Skeletal muscle cell (primary cell): ENCODE results near the gene ATG5.

Experiments
- DNase-seq: peaks from one replicate; pipeline ENCODE4 v3.0.0-alpha.2; 2010; ENCODE audit warnings: low read depth
- H3K4me3 ChIP-seq: 2 replicates; pipeline ENCODE4 v1.5.1; 2011; ENCODE audit warnings: low read depth, mild to moderate bottlenecking, control low read depth, low read length, moderate library complexity

ATG5 gene

DNA sequence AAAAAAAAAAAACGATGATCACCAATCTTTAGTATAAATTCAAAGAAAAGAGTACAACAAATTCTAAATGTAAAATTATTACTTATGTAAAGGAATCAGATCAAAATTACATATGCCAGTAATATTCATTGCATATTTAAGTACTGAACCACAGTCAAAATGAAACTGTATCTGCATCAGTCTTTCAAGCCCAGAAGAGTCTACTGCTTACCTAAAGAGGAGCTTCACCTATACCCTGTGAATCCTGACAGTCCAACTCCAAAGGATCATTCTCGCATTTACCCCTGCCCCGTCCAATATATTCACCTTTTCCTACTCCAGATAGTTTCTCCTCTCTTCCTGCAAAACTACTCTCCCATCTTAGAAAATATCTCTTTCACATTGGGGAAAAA, 9.2 kb downstream of the ATG5 start:
- DNase-seq: no peak

DNA sequence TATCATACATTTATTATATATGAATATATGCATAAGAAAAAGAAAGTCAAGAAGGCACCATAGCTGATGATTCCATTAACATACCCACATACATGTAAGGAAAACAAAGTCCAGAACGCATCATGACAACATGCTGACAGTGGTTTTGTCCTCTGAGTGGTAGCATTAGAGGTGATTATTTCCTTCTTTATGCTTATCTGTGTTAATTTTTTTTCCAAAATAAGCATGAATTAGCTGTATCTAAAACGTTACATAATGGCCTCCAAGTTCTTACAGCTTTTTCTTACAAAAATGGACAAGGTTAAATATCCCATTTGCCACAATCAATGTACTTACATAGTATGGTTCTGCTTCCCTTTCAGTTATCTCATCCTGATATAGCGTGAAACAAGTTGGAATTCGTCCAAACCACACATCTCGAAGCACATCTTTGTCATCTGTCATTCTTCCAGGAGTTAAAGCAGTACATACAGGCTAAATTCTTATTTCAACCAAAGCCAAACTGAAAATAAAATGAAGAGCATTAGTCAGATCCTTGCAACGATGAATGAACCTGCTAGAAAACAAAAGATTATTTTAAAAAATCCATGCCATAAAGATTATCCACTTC, 9.7 kb downstream of the ATG5 start:
- DNase-seq: no peak
- H3K4me3 ChIP-seq: no peak overlapping the region

More for the DNA sequence above, 9.2 kb downstream of the ATG5 start:
- no peak overlapping the region for H3K4me3 ChIP-seq

DNA sequence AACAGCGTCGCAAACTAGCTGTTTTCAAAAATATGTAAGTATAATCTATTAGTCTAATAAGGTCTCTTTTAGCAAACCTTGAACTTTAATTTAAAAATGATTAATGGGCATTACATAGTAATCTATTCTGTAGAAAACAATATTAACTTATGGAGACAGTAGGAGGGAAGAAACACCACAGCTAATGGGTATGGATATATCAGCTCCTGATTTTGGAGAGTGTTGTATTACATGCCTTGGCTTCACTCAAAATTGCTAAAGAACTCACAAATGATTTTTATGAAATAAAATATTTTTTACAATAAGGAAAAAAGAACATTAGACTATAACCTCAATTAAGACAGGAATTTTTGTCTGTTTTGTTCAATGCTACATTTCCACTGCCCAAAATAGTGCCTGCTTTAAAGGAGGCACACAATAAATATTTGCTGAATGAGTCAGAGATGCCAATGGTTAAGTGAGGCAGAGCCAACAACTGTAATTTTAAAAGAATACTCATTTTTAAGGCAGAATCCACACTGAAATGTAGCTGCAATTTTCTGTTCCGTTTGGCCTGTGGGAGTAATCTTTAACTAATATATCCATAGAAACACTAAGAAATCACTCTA, 15.7 kb downstream of the ATG5 start:
- no peak for DNase-seq
- H3K4me3 ChIP-seq: no peak overlapping the region

- H3K4me3 ChIP-seq: no peak overlapping the region
- no peak for DNase-seq
These were observed 16.6 kb downstream of the ATG5 start for GRCh38 chr6:106308985-106309384.

DNA sequence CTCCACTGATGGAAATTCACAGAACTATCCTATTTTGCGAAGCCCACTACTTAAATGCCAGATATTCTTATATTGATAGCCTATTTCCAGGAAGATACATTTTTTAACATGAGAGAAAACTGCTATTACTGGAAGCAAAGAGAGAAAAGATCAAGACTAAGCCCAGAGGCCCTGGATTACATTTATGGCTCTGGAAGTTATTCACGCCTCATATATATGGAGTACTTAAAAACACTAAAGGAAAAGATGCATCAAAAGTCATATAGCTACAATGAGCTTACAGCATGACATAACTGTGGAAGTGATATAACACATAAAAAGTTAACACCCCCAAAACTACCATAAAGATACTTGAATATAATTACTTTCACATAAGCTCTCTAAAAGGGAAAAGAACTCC, 19.8 kb downstream of the ATG5 start:
- DNase-seq: no peak
- no peak overlapping the region for H3K4me3 ChIP-seq

- no peak for DNase-seq
- H3K4me3 ChIP-seq: no peak overlapping the region
These were observed 24.6 kb downstream of the ATG5 start for GRCh38 chr6:106300944-106301343.

DNA sequence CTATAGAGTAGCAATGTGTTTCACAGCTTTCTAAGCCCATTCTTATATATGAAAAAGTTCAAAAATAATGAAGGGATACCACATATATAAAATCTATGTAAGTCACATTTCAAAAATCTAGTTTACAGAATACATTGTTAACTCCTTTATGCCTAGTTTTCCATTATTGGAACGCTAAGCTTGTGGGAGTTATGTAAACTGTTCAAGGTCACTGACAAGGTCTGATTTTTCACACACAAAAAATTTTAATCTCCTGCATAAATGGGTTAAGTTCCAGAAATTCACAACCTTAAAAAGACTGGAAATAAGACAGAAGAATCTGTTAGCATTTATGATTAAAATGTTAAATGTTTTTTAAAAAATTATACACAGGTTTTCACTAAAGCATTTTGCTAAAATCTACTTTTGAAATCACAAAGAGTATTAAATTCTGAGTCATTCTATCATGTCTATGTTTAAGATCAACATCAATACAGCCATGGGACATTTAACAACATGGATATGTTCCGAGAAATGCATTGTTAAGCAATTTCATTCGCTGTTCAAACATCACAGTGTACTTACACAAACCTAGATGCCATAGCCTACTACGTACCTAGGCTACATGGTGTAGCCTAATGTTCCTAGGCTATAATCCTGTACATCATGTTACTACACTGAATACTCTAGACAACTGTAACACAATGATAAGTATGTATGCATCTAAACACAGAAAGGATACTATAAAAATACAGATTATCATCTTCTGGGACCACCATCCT, 25.4 kb downstream of the ATG5 start:
- no peak for DNase-seq
- no peak overlapping the region for H3K4me3 ChIP-seq

DNA sequence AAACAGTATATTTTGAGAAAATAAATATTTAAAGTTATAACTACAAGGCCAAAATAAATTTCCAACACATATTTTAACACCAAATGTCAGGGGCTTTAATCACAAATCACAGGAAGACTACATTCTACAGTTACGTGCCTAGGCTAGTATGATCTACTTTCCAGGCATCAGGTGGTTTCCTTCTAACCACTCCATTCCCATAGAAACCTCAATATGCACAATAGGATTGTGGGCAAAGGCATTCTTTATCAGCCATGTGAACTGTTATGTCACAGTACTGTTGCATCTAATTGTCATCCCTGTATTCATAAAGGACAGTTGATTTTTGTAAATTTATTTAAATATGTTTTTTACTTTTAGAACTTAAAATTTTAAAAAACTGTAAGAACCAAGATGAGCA, 32.4 kb downstream of the ATG5 start:
- DNase-seq: no peak
- no peak overlapping the region for H3K4me3 ChIP-seq

DNA sequence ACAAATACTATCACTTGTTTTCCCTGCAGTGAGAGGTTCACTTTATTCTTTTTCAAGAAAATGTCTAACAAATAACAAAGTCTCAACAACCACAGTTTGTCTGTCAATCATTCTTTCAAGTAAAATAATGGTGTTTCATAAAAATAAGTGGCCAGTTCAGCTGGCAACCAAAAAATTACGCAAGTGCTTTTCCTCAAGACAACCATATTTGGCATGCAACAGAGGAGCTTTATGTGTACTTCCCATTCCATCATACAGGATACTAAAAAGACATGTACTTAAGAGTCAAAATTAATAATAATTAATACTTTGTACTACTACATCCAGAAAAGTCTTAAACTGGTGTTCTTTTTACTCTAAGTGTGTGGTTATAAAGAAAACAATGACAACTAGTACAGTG, 34.6 kb downstream of the ATG5 start:
- DNase-seq: no peak
- H3K4me3 ChIP-seq: no peak overlapping the region

- no peak overlapping the region for H3K4me3 ChIP-seq
- DNase-seq: no peak
These were observed 35.5 kb downstream of the ATG5 start for GRCh38 chr6:106290032-106290431.

- H3K4me3 ChIP-seq: no peak overlapping the region
- DNase-seq: no peak
These were observed 38.3 kb downstream of the ATG5 start for GRCh38 chr6:106287215-106287614.

DNA sequence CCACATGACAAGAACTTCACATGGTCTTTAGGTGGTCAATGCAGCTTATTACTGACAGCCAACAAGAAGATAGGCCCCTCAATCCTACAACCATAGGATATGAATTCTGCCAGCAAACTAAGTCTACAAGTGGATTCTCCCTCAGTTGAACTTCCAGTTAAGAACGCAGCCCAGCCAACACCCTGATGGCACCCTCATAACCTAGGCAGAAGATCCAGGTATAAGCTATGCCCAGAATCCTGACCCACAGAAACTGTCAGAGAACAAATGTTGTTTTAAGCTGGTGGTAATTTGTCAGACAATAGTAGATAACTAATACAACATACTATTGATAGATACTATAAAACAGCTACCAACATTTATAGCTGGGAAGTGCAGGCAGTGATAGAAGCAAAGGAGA, 38.8 kb downstream of the ATG5 start:
- no peak overlapping the region for H3K4me3 ChIP-seq
- no peak for DNase-seq

GRCh38 chr6:106283481-106283880, 42.1 kb downstream of the ATG5 start:
- DNase-seq: no peak
- no peak overlapping the region for H3K4me3 ChIP-seq

GRCh38 chr6:106281661-106282060, 43.9 kb downstream of the ATG5 start:
- no peak for DNase-seq

GRCh38 chr6:106281088-106281487, 44.5 kb downstream of the ATG5 start:
- no peak for DNase-seq
- no peak overlapping the region for H3K4me3 ChIP-seq

More at GRCh38 chr6:106281661-106282060, 43.9 kb downstream of the ATG5 start:
- no peak overlapping the region for H3K4me3 ChIP-seq

- H3K4me3 ChIP-seq: no peak overlapping the region
- DNase-seq: no peak
These were observed 46.4 kb downstream of the ATG5 start for GRCh38 chr6:106279179-106279578.

GRCh38 chr6:106275692-106276091, 49.9 kb downstream of the ATG5 start:
- H3K4me3 ChIP-seq: no peak overlapping the region
- peak; percentile 55 for DNase-seq

GRCh38 chr6:106273087-106273486, 52.5 kb downstream of the ATG5 start:
- no peak overlapping the region for H3K4me3 ChIP-seq
- no peak for DNase-seq

GRCh38 chr6:106272287-106272686, 53.3 kb downstream of the ATG5 start:
- DNase-seq: no peak

GRCh38 chr6:106270414-106270813, 55.1 kb downstream of the ATG5 start:
- no peak for DNase-seq

More at GRCh38 chr6:106272287-106272686, 53.3 kb downstream of the ATG5 start:
- no peak overlapping the region for H3K4me3 ChIP-seq

More at GRCh38 chr6:106270414-106270813, 55.1 kb downstream of the ATG5 start:
- H3K4me3 ChIP-seq: no peak overlapping the region
